Osteoblast (primary cell): ENCODE data around the gene CUX1. TPM values are rescaled to one million over a fixed set of nuclear protein-coding genes. Genes with fewer than 3 reads are reported as not detected.

Source experiments
- DNase-seq: peaks from one replicate; pipeline ENCODE4 v3.0.0; 2011; ENCODE audit warnings: low spot score, mixed read lengths; ENCODE audit not compliant: insufficient read length; ENCODE audit errors: missing footprints
- H2AFZ ChIP-seq: 2 replicates; pipeline ENCODE4 v1.6.0; 2011; ENCODE audit warnings: mild to moderate bottlenecking, low read length
- H3K27ac ChIP-seq: 2 replicates; pipeline ENCODE4 v1.5.1; 2011; ENCODE audit warnings: mild to moderate bottlenecking, low read depth, low read length, moderate library complexity
- H3K27me3 ChIP-seq: 2 replicates; pipeline ENCODE4 v1.6.0; 2012; ENCODE audit warnings: mild to moderate bottlenecking, control low read depth, inconsistent platforms, low read length, moderate library complexity; ENCODE audit not compliant: insufficient read depth
- H3K36me3 ChIP-seq: 2 replicates; pipeline ENCODE4 v1.5.1; 2011; ENCODE audit warnings: mild to moderate bottlenecking, low read length, control low read depth, moderate library complexity; ENCODE audit not compliant: insufficient read depth
- H3K4me1 ChIP-seq: 2 replicates; pipeline ENCODE4 v1.5.1; 2011; ENCODE audit warnings: mild to moderate bottlenecking, low read length, control low read depth, moderate library complexity; ENCODE audit not compliant: insufficient read depth
- H3K4me2 ChIP-seq: 2 replicates; pipeline ENCODE4 v1.6.0; 2011; ENCODE audit warnings: mild to moderate bottlenecking, low read length; ENCODE audit not compliant: insufficient read depth
- H3K4me3 ChIP-seq: fragments of 200-600 bp; sonication (generic); 3 replicates; pipeline ENCODE4 v1.5.1; 2012; ENCODE audit warnings: mild to moderate bottlenecking, low read length, inconsistent platforms; ENCODE audit not compliant: insufficient read depth
- H3K79me2 ChIP-seq: 2 replicates; pipeline ENCODE4 v1.6.0; 2012; ENCODE audit warnings: mild to moderate bottlenecking, low read length, control low read depth, inconsistent platforms; ENCODE audit not compliant: insufficient read depth
- H3K9me3 ChIP-seq: 2 replicates; pipeline ENCODE4 v1.5.1; 2011; ENCODE audit warnings: low read depth, low read length, control low read depth
- H4K20me1 ChIP-seq: 2 replicates; pipeline ENCODE4 v1.6.0; 2012; ENCODE audit warnings: mild to moderate bottlenecking, low read length, control low read depth; ENCODE audit not compliant: insufficient read depth
- CTCF ChIP-seq: IDR thresholded peaks from 2 replicates; pipeline ENCODE4 v1.5.1; 2011; ENCODE audit warnings: mild to moderate bottlenecking, low read depth, low read length, moderate library complexity; ENCODE audit errors: extremely low read depth
- total RNA-seq: library from RNA; depleted of rRNA; stranded (reverse); fragments of >200 nt; gene quantifications from 2 replicates; pipeline ENCODE4 v1.2.3, GENCODE V29; 2012

CUX1 gene
- total RNA-seq, 1 donor, result 41.6 TPM

GRCh38 chr7:102093599-102094315, 276.3 kb downstream of the CUX1 start:
- TF ChIP-seq CTCF, result no peak
- DNase-seq, result no peak

GRCh38 chr7:102094316-102094650, 276.9 kb downstream of the CUX1 start:
- Histone ChIP-seq H3K36me3 (peaks cover 8% of the 10 kb centered on the region), H2AFZ (no peak overlapping the region), H3K4me1 (no peaks in the 10 kb centered on the region), H3K79me2 (no peaks in the 10 kb centered on the region), H3K27me3 (no peaks in the 10 kb centered on the region), H3K27ac (no peak overlapping the region), H3K9me3 (no peaks in the 10 kb centered on the region), H4K20me1 (peaks cover 3% of the 10 kb centered on the region), H3K4me2 (no peak overlapping the region), H3K4me3 (no peak overlapping the region)
- no peak for DNase-seq
- TF ChIP-seq CTCF, result no peak

More at GRCh38 chr7:102093599-102094315, 276.3 kb downstream of the CUX1 start:
- H3K27ac ChIP-seq, result no peak overlapping the region
- H2AFZ ChIP-seq, result no peak overlapping the region
- no peaks in the 10 kb centered on the region for H3K79me2 ChIP-seq
- H3K4me3 ChIP-seq, result no peak overlapping the region
- no peak overlapping the region for H3K4me2 ChIP-seq
- H3K9me3 ChIP-seq, result no peaks in the 10 kb centered on the region
- H3K36me3 ChIP-seq, result peaks cover 8% of the 10 kb centered on the region
- no peaks in the 10 kb centered on the region for H3K27me3 ChIP-seq
- peaks cover 3% of the 10 kb centered on the region for H4K20me1 ChIP-seq
- no peaks in the 10 kb centered on the region for H3K4me1 ChIP-seq

- no peaks in the 10 kb centered on the region for H3K79me2 ChIP-seq
- H3K4me3 ChIP-seq, result no peak overlapping the region
- H3K27me3 ChIP-seq, result no peaks in the 10 kb centered on the region
- TF ChIP-seq CTCF, result no peak
- no peaks in the 10 kb centered on the region for H3K4me1 ChIP-seq
- peaks cover 11% of the 10 kb centered on the region for H3K36me3 ChIP-seq
- no peaks in the 10 kb centered on the region for H3K9me3 ChIP-seq
- H3K4me2 ChIP-seq, result no peak overlapping the region
- DNase-seq, result no peak
- H4K20me1 ChIP-seq, result peaks cover 3% of the 10 kb centered on the region
- H2AFZ ChIP-seq, result no peak overlapping the region
- H3K27ac ChIP-seq, result no peak overlapping the region
Measured at GRCh38 chr7:102095321-102096011, 278.0 kb downstream of the CUX1 start.

- Histone ChIP-seq H3K4me3 (no peak overlapping the region), H3K4me1 (no peaks in the 10 kb centered on the region), H2AFZ (no peak overlapping the region), H3K4me2 (no peak overlapping the region), H3K27ac (no peak overlapping the region), H4K20me1 (peaks cover 3% of the 10 kb centered on the region), H3K36me3 (peaks cover 15% of the 10 kb centered on the region), H3K79me2 (no peaks in the 10 kb centered on the region), H3K9me3 (no peaks in the 10 kb centered on the region), H3K27me3 (no peaks in the 10 kb centered on the region)
- no peak for DNase-seq
- TF ChIP-seq CTCF, result no peak
Measured at GRCh38 chr7:102096012-102096332, 278.5 kb downstream of the CUX1 start.
